ENCODE data around the gene LHX5.

Gene LHX5

GRCh38 chr12:113477171-113477841 is 5.6 kb upstream of the LHX5 start:
- DNase-seq, result no peak

- no peak for DNase-seq
Measured at GRCh38 chr12:113476176-113476986, 4.7 kb upstream of the LHX5 start.

DNA sequence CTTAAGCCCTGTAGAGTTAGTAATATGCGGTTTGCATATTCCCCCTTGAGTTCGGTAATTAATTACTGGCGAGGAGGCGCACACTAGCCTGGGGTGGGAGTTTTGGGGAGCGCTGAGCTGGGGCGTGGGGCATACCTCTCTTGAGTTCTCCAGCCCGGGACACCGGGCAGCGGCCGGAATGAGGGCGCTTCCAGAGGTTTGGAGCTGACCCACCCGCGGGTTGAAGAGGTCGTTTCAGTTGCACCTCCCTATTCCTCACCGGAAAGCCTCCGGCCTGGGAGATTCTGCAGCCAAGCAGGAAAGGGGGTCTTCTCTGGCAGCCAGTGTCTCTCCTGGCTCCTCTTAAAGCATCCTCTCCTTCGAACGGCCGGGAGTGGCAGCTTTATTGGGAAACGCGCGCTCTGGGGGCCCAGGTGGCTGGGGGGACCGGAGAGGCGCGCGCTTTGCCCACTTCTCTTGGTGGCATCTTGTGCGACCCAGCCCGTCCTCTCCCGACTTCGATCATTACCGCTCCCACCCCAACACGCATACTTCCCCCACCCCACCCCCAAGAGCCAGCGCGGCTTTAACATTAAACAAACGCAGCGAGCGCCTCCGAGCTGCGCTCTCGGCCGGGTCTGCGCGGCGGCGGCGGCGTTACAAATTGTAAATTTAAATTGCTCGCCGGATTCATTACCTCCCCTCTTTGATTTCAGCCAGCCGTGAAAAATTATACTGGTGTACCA is 3.9 kb upstream of the LHX5 start:
- DNase-seq, result no peak

DNA sequence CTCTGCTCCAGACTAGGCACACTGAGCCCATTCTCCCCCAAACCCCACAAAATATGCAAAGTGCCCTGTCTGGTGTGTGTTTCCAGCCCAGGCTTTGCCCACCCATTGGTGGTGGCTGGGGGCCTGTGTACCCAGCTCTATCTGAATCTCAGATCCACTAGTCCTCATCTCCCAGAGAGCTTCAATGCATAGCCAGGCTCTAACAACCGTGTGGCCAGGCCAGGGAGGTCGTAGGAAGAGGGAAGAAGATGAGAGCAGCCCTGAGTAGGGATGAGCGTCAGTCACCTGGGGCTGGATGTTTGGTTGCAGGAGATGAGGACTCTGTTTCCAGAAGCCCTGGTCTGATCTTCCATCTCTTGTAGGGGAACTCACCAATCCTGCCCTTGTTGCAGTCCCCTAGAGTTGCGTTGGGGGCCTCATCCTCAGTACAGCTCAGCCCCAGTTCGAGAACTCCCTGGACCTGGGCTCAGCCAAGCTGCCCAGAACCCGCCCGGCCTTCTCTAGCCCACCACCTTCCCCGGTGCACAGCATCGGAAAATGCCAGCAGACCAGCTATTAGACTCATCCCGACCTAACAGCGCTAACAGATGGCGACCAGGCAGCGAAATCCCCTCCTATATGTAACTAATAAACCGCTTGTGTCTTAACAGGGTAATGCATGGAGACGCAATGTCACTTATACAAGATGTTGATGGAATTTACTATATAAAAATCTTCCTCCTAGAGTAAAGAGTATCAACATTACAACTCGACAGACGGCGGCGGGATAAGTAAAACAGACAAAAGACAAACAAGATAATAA is 3.2 kb upstream of the LHX5 start:
- DNase-seq, result no peak

DNA sequence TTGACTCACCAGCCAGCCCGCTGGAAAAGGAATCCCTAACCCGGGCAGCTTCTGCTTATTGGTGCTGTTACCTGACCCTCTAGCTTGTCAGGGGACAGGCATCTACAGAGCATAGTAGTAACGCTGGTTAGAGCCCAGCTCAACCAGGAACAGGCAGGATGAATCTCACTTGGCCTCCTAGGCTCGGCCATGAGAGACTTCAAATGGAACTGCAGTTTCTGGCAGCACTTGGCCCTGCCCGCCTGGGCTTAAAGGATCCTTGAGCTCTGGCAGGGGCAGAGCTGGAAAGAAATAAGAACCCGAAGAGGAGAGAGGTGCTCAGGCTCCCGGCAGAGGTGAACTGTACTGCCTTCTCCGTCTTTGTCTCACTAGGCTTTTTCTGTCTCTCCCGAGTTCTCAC is 2.3 kb upstream of the LHX5 start:
- DNase-seq, result no peak

DNA sequence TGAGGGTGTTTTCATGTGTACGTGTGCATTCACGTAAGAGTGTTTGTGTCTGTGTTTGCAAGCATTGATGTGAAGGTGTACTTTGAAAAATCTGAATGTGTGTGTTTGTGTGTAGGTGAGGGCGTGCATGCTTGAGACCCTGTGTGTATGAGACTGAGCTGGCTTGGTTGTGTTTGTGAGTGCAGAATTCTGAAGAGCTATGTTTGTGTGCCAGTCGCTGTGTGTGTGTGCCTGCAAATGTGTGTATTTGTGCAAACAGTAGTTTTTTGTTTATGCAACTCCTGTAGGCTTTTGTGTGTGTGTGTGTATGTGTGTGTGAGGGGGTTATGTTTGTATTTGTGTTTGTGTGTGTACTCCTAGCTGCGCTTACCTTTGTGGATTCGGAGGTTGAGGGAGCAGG is 1.7 kb upstream of the LHX5 start:
- DNase-seq, result no peak

- no peak for DNase-seq
Measured at GRCh38 chr12:113472191-113473121, 785 bp upstream of the LHX5 start.

DNA sequence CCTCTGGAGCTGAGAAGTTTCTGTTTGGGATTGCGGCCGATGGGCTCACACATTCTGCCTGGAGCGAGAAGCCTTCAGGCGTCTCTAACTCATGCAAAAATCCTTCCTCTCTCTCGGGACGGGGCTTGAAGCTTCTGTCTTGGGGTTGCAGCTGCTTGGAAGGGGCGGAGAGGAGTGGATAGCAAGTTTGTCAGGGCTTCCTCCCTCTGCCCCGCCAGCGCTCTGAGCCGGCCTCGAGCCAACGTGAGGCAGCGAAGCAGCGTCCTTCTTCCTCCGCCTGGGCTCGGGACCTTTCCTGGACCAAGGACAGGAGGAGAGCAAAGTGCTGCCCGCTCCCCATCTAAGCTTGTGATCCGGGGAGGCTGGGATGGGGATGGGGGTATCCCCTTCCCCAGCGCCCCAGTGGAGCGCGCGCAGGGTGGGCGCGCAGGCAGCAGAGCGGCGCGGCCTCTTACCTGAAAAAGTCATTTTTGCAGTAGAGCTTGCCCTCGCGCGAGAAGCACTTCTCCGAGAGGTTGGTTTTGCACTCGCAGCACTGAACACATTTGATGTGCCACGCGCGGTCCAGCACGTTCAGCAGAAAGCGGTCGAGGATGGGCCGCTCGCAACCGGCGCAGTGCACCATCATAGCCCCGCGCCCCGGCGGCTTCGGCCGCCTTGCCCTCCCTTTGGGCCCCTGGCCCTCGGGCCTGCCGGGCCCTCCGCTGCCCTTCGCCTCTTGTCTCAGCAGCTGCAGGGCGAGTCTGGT is 626 bp downstream of the LHX5 start:
- DNase-seq, result no peak

GRCh38 chr12:113469949-113470743 is 1.5 kb downstream of the LHX5 start:
- no peak for DNase-seq

GRCh38 chr12:113469224-113469948 is 2.3 kb downstream of the LHX5 start:
- no peak for DNase-seq

DNA sequence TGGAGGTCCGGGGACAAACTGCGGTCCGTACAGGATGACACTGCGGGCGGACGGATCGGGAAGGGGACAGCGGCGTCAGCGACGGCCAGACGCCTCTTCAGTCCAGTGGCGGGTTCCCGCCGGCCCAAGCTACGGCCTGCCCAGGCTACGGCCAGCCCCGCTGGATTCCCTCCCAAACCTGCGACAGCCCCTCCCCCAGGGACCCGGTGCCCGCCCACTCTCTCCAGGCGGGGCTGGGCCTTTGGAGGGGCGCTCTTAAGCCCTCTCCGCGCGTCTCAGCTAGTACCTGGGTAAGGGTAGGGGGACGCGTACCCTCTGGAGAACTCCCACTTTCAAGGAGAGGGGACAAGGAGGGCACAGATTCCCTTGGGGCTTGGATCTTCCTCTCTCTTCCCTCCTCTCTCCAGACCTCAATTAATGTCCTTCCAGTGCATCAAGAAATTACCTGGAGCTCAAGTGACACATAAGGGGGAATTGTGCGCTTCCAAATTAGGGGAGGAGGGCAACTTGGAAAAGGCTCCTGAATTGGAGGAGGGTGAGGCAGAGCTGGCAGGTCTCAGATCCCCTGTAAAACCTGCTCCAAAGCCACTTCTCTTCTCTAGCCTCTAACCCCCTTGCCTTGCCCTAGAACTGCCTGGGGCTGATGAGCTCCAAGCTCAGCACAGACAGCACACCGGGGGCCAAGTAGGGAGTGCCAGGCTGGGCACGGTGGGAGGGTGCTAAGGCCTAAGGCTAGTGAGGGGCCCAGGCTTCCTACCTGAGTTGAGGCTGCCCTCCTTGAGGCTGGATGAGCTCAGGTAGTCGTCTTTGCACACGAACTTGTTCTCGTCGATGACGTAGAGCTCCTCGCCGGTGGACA is 3.1 kb downstream of the LHX5 start:
- no peak for DNase-seq

DNA sequence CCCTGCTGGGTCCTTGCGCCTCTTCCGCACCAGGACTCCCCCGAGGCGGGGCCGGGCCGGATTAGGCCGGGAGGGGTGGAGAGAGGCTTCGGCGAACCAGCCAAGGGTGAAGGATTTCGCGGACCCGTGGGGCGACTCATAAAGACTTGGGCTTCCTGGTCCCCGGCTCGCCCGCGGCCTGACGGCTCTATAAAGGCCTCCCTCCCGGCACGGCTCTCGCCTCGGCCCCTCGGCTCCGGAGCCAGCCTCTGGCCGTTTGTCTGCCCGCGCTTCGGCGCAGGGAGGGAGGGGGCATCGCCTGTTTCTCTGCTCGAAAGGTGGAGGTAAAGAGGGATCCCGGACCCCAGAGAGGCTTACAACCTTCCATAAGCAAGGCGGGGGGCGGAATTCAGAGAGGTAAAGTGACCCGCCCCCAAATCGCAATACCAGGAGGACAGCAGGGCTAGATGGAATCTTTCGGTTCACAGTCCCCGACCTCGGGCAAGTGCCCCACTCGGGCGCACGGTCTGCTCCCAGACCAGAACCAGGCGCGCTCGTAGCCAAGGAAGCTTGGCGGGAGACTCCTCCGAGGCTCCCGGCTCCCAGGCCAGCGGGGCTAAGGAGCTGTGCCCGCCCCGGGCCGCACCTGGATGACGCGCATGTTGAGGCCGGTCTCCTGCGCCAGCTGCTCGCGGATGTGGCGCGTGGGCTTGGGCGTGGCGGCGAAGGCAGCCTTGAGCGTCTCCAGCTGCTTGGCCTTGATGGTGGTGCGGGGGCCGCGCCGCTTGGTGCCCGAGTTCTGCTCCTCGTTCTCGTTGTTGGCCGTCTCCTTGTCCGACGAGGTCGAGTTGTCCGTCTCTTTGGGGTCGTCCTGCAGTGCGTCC is 3.9 kb downstream of the LHX5 start:
- DNase-seq, result no peak

DNA sequence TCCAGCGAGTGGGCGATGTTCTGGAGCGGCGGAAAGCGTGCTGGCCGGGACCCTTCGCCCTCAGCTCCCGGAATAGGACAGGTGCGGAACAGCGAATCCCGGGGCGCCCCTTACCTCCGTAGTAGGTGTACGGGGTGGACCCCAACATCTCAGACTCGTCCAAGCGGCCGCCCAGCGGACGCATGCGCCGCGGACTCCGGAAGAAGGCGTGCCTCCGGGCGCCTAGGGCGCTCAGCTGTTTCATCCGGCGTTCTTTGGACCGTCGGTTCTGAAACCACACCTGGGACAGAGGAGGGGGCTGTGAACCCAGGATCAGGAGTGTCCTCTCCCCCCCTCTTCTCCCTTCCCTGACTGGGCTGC is 4.5 kb downstream of the LHX5 start:
- DNase-seq, result no peak

DNA sequence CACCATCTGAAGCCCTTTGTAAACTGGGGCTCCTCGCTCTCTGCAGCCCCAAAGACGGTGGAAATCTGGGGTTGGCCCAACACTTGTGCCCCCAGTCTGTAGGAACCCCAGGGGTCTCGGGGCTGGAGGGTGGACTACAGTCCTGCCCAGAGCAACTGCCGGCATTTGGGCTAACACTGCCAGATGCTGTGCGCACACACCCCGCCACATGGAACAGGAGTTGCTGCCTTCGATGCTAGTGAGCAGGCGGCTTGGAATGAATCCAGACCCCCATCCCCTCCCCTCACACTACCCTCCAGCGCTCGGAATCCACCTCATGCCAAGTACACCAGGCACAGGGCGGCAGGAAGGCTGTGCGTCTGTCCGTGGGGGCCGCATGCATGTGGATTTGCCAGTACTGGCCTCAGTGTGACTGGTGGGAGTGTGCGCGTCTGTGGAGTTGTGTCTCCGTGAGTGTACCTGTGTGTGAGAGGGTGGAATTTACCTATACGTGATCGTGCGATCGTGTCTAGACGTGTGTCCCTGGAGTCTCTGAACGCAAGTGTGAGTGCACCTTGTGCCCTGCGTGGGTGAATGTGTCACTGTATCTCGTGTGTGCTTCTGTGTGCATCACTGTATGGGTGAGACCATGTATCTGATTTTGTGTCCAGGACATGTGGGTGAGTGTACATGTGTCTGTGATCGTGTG is 5.1 kb downstream of the LHX5 start:
- DNase-seq, result no peak

GRCh38 chr12:113465808-113466453 is 5.7 kb downstream of the LHX5 start:
- DNase-seq, result no peak

All from hematopoietic multipotent progenitor cell treated with erythropoietin and hydrocortisone succinate and interleukin-3 and kit ligand, for 8 days (in vitro differentiated cells).